Progenitor cell of endocrine pancreas (in vitro differentiated cells): ENCODE results near the gene MPDU1. TPM values are rescaled to one million over a fixed set of nuclear protein-coding genes. Genes with fewer than 3 reads are reported as not detected.

Experiments
- DNase-seq: peaks from one replicate; pipeline ENCODE4 v3.0.0; 2021; ENCODE audit warnings: low spot score; ENCODE audit not compliant: unreplicated experiment
- H3K27ac Mint-ChIP-seq: 2 replicates; pipeline ENCODE4 v1.8.0; 2021; ENCODE audit warnings: mild to moderate bottlenecking, moderate library complexity, mixed read lengths
- H3K27me3 Mint-ChIP-seq: 2 replicates; pipeline ENCODE4 v1.8.0; 2021; ENCODE audit warnings: mixed read lengths
- H3K36me3 Mint-ChIP-seq: 2 replicates; pipeline ENCODE4 v1.8.0; 2022; ENCODE audit warnings: mixed read lengths; ENCODE audit not compliant: insufficient read depth
- H3K4me1 Mint-ChIP-seq: 2 replicates; pipeline ENCODE4 v1.8.0; 2021; ENCODE audit warnings: low read depth, mixed read lengths
- H3K4me3 Mint-ChIP-seq: 2 replicates; pipeline ENCODE4 v1.8.0; 2021; ENCODE audit warnings: low read depth, mild to moderate bottlenecking, moderate library complexity, mixed read lengths
- H3K9me3 Mint-ChIP-seq: 2 replicates; pipeline ENCODE4 v1.8.0; 2021; ENCODE audit warnings: low read depth, mixed read lengths
- total RNA-seq: library from RNA; stranded (reverse); gene quantifications from 2 replicates; pipeline ENCODE4 v1.2.1, GENCODE V29; 2021
- TF ChIP-seq, protein P1 (sequence below): fragments of 200-600 bp; sonication (generic); IDR thresholded peaks from one replicate; pipeline ENCODE4 v1.5.0; 2021; ENCODE audit warnings: antibody characterized with exemption, mild to moderate bottlenecking; ENCODE audit not compliant: unreplicated experiment

The MPDU1 gene
- total RNA-seq, 1 donor from 2014 or later, result 71.9 TPM

DNA sequence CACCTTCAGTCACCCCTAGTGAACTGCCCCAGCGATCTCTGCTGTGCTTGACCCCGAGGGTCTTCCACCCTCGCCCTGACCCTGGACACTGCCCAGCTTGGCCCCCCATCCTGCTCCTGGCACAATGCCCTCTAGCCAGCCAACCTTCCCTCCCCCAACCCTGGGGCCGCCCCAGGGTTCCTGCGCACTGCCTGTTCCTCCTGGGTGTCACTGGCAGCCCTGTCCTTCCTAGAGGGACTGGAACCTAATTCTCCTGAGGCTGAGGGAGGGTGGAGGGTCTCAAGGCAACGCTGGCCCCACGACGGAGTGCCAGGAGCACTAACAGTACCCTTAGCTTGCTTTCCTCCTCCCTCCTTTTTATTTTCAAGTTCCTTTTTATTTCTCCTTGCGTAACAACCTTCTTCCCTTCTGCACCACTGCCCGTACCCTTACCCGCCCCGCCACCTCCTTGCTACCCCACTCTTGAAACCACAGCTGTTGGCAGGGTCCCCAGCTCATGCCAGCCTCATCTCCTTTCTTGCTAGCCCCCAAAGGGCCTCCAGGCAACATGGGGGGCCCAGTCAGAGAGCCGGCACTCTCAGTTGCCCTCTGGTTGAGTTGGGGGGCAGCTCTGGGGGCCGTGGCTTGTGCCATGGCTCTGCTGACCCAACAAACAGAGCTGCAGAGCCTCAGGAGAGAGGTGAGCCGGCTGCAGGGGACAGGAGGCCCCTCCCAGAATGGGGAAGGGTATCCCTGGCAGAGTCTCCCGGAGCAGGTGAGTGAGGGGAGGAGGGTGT, 24.9 kb upstream of the MPDU1 start, which contains the start of gene TNFSF13:
Gene TNFSF13 (plus strand): TSS at position 207 of the 776 bp plus-strand sequence. CDS start 290 bp downstream, at position 497.
- Mint-ChIP-seq H3K4me1 (peaks cover 33% of the 10 kb centered on the region), H3K4me3 (no peak within 1 kb of the TSS), H3K36me3 (no peaks in the 10 kb centered on the region), H3K27ac (peak within 1 kb of the TSS; percentile 93), H3K27me3 (no peaks in the 10 kb centered on the region), H3K9me3 (no peaks in the 10 kb centered on the region)
- TF ChIP-seq, protein P1, sequence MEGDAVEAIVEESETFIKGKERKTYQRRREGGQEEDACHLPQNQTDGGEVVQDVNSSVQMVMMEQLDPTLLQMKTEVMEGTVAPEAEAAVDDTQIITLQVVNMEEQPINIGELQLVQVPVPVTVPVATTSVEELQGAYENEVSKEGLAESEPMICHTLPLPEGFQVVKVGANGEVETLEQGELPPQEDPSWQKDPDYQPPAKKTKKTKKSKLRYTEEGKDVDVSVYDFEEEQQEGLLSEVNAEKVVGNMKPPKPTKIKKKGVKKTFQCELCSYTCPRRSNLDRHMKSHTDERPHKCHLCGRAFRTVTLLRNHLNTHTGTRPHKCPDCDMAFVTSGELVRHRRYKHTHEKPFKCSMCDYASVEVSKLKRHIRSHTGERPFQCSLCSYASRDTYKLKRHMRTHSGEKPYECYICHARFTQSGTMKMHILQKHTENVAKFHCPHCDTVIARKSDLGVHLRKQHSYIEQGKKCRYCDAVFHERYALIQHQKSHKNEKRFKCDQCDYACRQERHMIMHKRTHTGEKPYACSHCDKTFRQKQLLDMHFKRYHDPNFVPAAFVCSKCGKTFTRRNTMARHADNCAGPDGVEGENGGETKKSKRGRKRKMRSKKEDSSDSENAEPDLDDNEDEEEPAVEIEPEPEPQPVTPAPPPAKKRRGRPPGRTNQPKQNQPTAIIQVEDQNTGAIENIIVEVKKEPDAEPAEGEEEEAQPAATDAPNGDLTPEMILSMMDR, result no peak
- DNase-seq, result no peak

DNA sequence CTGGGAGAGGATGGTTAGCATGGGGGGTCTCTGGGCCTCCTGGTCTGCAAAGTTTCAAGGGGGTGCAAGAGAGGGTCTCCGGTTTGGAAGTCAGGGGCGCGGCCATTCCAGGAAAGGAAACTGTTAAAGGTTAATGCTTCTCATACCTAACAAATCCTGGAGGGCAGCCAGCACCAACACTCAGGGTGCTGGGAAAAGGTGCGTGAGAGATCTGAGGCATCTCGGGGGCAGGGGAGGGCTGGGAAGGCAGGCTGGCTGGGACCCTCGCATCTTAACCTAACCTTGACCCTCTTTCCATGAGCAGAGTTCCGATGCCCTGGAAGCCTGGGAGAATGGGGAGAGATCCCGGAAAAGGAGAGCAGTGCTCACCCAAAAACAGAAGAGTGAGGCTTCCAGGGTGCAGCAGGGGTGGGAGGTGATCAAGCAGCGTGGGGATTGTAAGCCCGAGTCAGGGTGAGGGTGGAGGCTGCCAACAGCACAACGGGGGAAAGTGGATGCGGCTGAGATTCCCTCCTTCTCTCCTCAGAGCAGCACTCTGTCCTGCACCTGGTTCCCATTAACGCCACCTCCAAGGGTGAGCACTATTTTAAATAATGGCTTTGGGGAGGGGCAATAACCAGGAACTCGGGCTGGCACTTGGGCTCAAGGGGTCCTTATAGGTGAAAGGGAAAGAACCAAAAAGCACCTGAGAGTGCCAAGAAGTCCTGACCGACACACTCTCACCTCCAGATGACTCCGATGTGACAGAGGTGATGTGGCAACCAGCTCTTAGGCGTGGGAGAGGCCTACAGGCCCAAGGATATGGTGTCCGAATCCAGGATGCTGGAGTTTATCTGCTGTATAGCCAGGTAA, 24.1 kb upstream of the MPDU1 start:
- Mint-ChIP-seq H3K27ac (no peak overlapping the region), H3K9me3 (no peaks in the 10 kb centered on the region), H3K36me3 (no peaks in the 10 kb centered on the region), H3K4me1 (peaks cover 33% of the 10 kb centered on the region), H3K27me3 (no peaks in the 10 kb centered on the region), H3K4me3 (no peak overlapping the region)
- TF ChIP-seq, protein P1, result no peak
- DNase-seq, result no peak

DNA sequence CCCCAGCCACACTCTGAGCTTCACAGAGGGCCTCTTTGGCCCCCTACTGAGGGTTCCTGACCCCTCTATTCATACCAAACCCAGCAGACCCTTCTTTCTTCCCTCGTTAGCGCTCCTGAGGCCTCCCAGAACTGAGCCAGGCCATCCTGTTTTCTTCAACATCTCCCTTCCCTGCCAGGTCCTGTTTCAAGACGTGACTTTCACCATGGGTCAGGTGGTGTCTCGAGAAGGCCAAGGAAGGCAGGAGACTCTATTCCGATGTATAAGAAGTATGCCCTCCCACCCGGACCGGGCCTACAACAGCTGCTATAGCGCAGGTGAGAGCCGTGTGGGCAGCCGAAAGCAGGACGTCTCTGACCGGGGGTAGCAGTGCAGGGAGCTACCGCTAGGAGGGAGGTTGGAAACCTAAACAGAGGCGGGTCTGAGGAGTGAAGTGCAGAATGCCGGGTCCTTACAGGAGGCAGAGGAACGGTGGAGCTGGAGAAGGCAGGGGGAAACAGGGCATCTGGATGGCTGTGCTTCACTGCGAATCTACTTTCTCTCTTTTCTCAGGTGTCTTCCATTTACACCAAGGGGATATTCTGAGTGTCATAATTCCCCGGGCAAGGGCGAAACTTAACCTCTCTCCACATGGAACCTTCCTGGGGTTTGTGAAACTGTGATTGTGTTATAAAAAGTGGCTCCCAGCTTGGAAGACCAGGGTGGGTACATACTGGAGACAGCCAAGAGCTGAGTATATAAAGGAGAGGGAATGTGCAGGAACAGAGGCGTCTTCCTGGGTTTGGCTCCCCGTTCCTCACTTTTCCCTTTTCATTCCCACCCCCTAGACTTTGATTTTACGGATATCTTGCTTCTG, 23.3 kb upstream of the MPDU1 start:
- Mint-ChIP-seq H3K4me1 (peaks cover 29% of the 10 kb centered on the region), H3K27me3 (no peaks in the 10 kb centered on the region), H3K9me3 (no peaks in the 10 kb centered on the region), H3K4me3 (peak overlapping the region; percentile 89), H3K36me3 (no peaks in the 10 kb centered on the region), H3K27ac (peak overlapping the region; percentile 96)
- TF ChIP-seq, protein P1, result peak; percentile 65
- peak; percentile 73 for DNase-seq

DNA sequence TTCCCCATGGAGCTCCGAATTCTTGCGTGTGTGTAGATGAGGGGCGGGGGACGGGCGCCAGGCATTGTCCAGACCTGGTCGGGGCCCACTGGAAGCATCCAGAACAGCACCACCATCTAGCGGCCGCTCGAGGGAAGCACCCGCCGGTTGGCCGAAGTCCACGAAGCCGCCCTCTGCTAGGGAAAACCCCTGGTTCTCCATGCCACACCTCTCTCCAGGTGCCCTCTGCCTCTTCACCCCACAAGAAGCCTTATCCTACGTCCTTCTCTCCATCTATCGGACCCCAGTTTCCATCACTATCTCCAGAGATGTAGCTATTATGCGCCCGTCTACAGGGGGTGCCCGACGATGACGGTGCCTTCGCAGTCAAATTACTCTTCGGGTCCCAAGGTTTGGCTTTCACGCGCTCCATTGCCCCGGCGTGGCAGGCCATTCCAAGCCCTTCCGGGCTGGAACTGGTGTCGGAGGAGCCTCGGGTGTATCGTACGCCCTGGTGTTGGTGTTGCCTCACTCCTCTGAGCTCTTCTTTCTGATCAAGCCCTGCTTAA, 22.6 kb upstream of the MPDU1 start:
- Mint-ChIP-seq H3K4me3 (peak overlapping the region; percentile 89), H3K36me3 (no peaks in the 10 kb centered on the region), H3K27me3 (no peaks in the 10 kb centered on the region), H3K27ac (peak overlapping the region; percentile 96), H3K9me3 (no peaks in the 10 kb centered on the region), H3K4me1 (peaks cover 25% of the 10 kb centered on the region)
- peak; percentile 86 for DNase-seq
- TF ChIP-seq, protein P1, result peak; percentile 69
